Activated CD8-positive, alpha-beta T cell treated with anti-CD3 and anti-CD28 coated beads for 36 hours (primary cell): ENCODE results near the gene LMAN1L. TPM values are rescaled to one million over a fixed set of nuclear protein-coding genes. Genes with fewer than 3 reads are reported as not detected.

Source experiments
- ATAC-seq: fragments of 200-7000 bp; cut with Tn5 transposase; one replicate; pipeline ENCODE4 v1.10.0; 2021; ENCODE audit warnings: mild to moderate bottlenecking, moderate library complexity
- CTCF ChIA-PET: fragments of 350-600 bp; sonication (Branson Sonifier 250); formaldehyde crosslinking; loops from one replicate; lab custom pipeline; 2021; ENCODE audit warnings: antibody characterized with exemption; lab: Charles Lee
- POLR2A ChIA-PET: fragments of 350-600 bp; sonication (Branson Sonifier 250); formaldehyde crosslinking; loops from one replicate; lab custom pipeline; 2021; ENCODE audit warnings: antibody characterized with exemption; lab: Charles Lee
- DNase-seq: peaks from one replicate; pipeline ENCODE4 v3.0.0-alpha.2; 2020
- H3K27ac Mint-ChIP-seq: one replicate; pipeline ENCODE4 v1.8.0; 2021; ENCODE audit warnings: mild to moderate bottlenecking, mixed read lengths
- H3K27me3 Mint-ChIP-seq: one replicate; pipeline ENCODE4 v1.8.0; 2021; ENCODE audit warnings: mixed read lengths
- H3K36me3 Mint-ChIP-seq: one replicate; pipeline ENCODE4 v1.8.0; 2021; ENCODE audit warnings: low read depth, mixed read lengths
- H3K4me1 Mint-ChIP-seq: one replicate; pipeline ENCODE4 v1.8.0; 2021; ENCODE audit warnings: low read depth, mixed read lengths
- H3K4me3 Mint-ChIP-seq: one replicate; pipeline ENCODE4 v1.8.0; 2021; ENCODE audit warnings: mild to moderate bottlenecking, moderate library complexity, mixed read lengths
- H3K9me3 Mint-ChIP-seq: one replicate; pipeline ENCODE4 v1.8.0; 2021; ENCODE audit warnings: mixed read lengths
- intact Hi-C: fragments of 100-400 bp; cut with micrococcal nuclease; formaldehyde crosslinking; loops from one replicate; pipeline ENCODE4 v1.10.0; 2022
- total RNA-seq, 2 experiments: library from RNA; stranded (reverse); gene quantifications; one replicate each; pipeline ENCODE4 v1.2.3, GENCODE V29; 2021
- TF ChIP-seq, protein P1 (sequence below): fragments of 200-600 bp; IDR thresholded peaks from one replicate; pipeline ENCODE4 v1.8.0; 2022; ENCODE audit warnings: antibody characterized with exemption, mild to moderate bottlenecking

Gene LMAN1L
- total RNA-seq, 2 experiments from 2014 or later: 0.11 TPM; not detected in 1

DNA sequence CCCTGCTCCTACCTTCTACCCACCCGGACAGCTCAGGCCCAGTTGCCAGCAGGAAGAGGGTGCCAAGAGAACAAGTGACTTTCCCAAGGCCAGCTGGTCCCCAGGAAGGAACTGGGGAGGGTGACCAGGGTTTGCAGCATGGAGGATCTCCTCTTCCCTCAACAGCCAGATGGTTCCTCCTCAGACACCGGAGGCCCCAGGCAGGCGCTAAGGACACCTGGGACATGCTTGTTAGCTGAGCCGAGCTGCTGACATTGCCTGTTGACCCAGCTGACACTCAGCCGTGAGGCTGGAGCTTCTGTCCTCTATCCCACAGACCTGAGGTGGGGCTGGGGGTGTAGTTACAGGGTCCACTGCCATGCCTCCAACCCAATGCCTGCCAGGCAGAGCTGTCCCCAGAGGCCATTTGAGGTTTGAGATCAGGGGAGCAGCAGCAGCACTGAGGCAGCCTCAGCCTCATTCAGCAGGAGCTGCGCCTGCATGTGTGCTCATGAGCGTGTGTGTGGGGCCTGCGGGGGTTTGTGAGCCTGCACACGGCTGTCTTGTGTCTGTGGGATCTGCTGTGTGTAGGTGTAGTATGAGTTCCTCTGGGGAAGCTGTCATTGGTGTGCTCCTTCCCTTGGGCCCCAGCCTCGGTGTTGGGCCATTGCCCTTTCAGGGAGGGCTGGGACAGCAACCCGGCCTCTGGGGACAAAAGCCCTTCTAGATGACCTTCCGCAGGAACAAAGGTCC, 20.9 kb downstream of the LMAN1L start:
- ATAC-seq (no peak), DNase-seq (no peak)
- TF ChIP-seq, protein P1, sequence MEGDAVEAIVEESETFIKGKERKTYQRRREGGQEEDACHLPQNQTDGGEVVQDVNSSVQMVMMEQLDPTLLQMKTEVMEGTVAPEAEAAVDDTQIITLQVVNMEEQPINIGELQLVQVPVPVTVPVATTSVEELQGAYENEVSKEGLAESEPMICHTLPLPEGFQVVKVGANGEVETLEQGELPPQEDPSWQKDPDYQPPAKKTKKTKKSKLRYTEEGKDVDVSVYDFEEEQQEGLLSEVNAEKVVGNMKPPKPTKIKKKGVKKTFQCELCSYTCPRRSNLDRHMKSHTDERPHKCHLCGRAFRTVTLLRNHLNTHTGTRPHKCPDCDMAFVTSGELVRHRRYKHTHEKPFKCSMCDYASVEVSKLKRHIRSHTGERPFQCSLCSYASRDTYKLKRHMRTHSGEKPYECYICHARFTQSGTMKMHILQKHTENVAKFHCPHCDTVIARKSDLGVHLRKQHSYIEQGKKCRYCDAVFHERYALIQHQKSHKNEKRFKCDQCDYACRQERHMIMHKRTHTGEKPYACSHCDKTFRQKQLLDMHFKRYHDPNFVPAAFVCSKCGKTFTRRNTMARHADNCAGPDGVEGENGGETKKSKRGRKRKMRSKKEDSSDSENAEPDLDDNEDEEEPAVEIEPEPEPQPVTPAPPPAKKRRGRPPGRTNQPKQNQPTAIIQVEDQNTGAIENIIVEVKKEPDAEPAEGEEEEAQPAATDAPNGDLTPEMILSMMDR: no peak
- no peaks in the 10 kb centered on the region for H3K9me3 Mint-ChIP-seq
- peaks cover 4% of the 10 kb centered on the region for H3K4me1 Mint-ChIP-seq
- H3K36me3 Mint-ChIP-seq: no peaks in the 10 kb centered on the region
- no peak overlapping the region for H3K27ac Mint-ChIP-seq
- intact Hi-C loops: no loop called here
- CTCF ChIA-PET: interaction anchor here (1.1 to 1.7 kb wide), 2 partner anchors 62 to 68 kb away, joined by 3 to 9 read pairs; no protein-coding TSS in a partner anchor
- no peaks in the 10 kb centered on the region for H3K27me3 Mint-ChIP-seq
- POLR2A ChIA-PET: no interaction called here
- no peak overlapping the region for H3K4me3 Mint-ChIP-seq

DNA sequence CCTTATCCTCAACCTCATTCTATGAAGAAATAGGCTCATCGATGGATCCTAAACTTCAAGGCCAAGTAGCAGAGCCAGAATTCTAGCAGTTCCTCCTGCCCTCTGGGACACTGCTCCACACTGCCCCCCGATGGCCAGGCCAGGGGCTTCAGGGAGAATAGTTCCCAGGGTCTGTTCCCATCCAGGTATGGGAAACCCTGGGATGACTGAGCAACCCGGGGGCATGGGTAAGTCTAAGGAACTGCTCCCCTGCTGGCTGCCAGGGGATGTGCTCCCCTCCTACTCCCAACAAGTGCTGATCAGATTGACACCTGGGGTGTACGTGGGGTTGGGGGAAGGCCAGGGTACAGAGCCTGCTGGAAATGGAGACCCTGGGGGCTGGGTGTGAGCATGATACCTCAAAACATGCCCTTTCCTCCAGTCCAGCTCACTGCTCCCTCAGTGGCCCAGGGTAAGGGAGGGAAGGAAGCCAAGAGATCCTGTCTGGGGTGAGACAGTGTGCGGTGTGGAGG, 22.7 kb downstream of the LMAN1L start:
- ChIA-PET POLR2A (interaction anchor here (1.2 kb wide), 1 partner anchor 25 kb away, joined by 4 read pairs; no protein-coding TSS in a partner anchor), CTCF (interaction anchor here (0.6 to 2.7 kb wide), 11 partner anchors 8 to 190 kb away, joined by 3 to 12 read pairs (median 4); partner anchors contain the start of gene CPLX3)
- H3K9me3 Mint-ChIP-seq: no peaks in the 10 kb centered on the region
- DNase-seq (peak; percentile 59), ATAC-seq (peak; percentile 63)
- TF ChIP-seq, protein P1: peak; percentile 86
- H3K4me1 Mint-ChIP-seq: no peaks in the 10 kb centered on the region
- intact Hi-C loops: no loop called here
- no peak overlapping the region for H3K4me3 Mint-ChIP-seq
- peaks cover 2% of the 10 kb centered on the region for H3K36me3 Mint-ChIP-seq
- H3K27ac Mint-ChIP-seq: no peak overlapping the region
- H3K27me3 Mint-ChIP-seq: no peaks in the 10 kb centered on the region

DNA sequence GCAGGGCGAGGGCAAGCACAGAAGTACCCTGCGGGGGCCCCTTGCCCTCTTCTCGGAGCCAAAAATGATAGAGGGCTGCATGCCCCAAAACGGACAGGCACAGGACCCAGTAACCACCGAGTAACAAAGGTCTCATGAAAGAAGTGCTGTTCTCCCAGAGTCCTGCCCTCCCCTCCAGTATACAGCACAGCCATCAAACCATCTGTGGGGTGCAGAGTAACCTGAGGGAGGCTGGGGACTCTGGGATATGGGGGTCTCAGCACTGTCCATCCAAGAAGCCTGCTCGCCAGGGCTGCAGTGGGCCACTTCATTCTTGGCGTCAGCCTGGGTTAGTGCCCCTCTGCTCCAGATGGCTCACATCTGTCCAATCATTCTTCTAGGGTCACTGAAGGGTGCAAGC, 24.2 kb downstream of the LMAN1L start:
- Mint-ChIP-seq H3K4me3 (no peak overlapping the region), H3K27ac (no peak overlapping the region), H3K4me1 (peaks cover 12% of the 10 kb centered on the region), H3K9me3 (no peaks in the 10 kb centered on the region), H3K27me3 (no peaks in the 10 kb centered on the region), H3K36me3 (peaks cover 11% of the 10 kb centered on the region)
- intact Hi-C loops: no loop called here
- ChIA-PET CTCF (interaction anchor here (1.1 to 3.1 kb wide), 9 partner anchors 11 to 68 kb away, joined by 3 to 15 read pairs (median 6); partner anchors contain the start of genes CPLX3 and SCAMP2), POLR2A (interaction anchor here (0.7 to 1.6 kb wide), 3 partner anchors 11 to 26 kb away, joined by 3 to 6 read pairs (median 4); no protein-coding TSS in a partner anchor)
- DNase-seq (no peak), ATAC-seq (no peak)
- TF ChIP-seq, protein P1: no peak

DNA sequence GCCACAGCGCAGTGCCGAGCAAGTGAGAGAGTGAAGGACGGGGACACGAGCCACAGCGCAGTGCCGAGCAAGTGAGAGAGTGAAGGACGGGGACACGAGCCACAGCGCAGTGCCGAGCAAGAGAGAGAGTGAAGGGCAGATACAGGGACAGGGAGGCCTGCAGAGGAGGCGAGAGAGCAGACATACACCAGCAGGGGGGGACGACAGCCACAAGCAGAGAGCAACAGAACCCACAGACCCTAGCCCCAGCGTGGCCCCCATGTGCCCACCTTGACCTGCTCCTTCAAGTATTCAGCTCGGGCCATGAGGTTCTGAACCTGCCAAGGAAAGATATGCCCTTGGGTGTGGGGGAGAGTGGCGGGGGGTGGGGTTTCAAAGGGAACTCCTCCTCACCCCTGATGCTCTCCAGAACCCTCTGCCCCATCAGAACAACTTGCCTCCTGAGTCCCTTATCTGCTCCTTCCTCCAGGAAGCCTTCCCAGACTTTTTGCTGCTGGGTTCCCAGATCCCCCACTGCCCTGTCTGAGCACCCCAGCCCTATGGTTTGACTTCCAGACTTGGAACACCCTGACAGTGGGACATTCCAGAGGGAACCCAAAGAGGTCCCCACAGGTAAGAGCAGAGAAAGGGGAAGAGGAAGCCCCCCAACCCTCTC, 25.0 kb downstream of the LMAN1L start:
- ATAC-seq: peak; percentile 25
- no peak overlapping the region for H3K27ac Mint-ChIP-seq
- CTCF ChIA-PET: interaction anchor here (0.7 to 3.1 kb wide), 6 partner anchors 9 to 203 kb away, joined by 3 to 15 read pairs (median 9); partner anchors contain the start of gene CPLX3

More for the DNA sequence above, 25.0 kb downstream of the LMAN1L start:
- TF ChIP-seq, protein P1: no peak
- peaks cover 19% of the 10 kb centered on the region for H3K4me1 Mint-ChIP-seq
- no peaks in the 10 kb centered on the region for H3K27me3 Mint-ChIP-seq
- POLR2A ChIA-PET: interaction anchor here (1.6 kb wide), 1 partner anchor 17 kb away, joined by 6 read pairs; no protein-coding TSS in a partner anchor
- intact Hi-C loops: no loop called here
- H3K9me3 Mint-ChIP-seq: no peaks in the 10 kb centered on the region
- peaks cover 11% of the 10 kb centered on the region for H3K36me3 Mint-ChIP-seq
- peak; percentile 26 for DNase-seq
- H3K4me3 Mint-ChIP-seq: no peak overlapping the region
